ACHN (cell line): ENCODE results near the gene OR6J1.
"Not testable (repeated sequence)": the region's sequence is repeated elsewhere in the genome, so short reads cannot be mapped to it uniquely, and the experiment has no call there.

ENCODE experiments used
- DNase-seq: peaks from one replicate; pipeline ENCODE4 v3.0.0-alpha.2; 2015
- in situ Hi-C: cut with HindIII; loops from 2 replicates; pipeline ENCODE4 v1.10.0; 2017; ENCODE audit warnings: low sequenced_read_pairs, low pct_ligation_motif_present, low pct_unique_long_range_greater_than_20kb

OR6J1 gene

GRCh38 chr14:22644305-22644635 is at the start of gene OR6J1:
Gene OR6J1, minus strand, starts transcription at chr14:22644352. Its CDS starts 9,541 bp downstream, at chr14:22634811.
- DNase-seq, result no peak
- in situ Hi-C loops, result no loop called here

GRCh38 chr14:22692194-22692593 is 48.0 kb upstream of the OR6J1 start:
- in situ Hi-C loops, result no loop called here

GRCh38 chr14:22691171-22691570 is 47.0 kb upstream of the OR6J1 start:
- in situ Hi-C loops, result no loop called here
- DNase-seq, result no peak

More at GRCh38 chr14:22692194-22692593, 48.0 kb upstream of the OR6J1 start:
- DNase-seq, result no peak

DNA sequence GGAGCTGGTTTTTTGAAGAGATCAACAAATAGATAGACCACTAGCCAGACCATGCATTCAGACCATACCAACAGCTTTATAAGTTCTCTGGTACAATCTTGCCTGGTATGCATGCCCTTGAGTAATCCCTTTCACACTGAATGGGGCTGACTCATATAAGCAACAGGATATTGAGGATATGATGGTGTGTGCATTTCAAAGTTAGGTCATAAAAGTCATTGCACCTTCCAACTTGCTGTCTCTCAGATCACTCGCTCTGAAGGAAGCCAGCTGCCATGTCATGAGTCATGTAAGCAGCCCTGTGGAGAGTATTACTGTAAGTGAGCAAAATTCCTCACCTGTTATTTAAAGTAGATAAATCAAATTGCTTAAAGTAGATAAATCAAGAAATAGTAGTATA is 45.0 kb upstream of the OR6J1 start:
- in situ Hi-C loops, result no loop called here

GRCh38 chr14:22687969-22688368 is 43.8 kb upstream of the OR6J1 start:
- DNase-seq, in situ Hi-C loops: not testable (repeated sequence)

More for the DNA sequence above, 45.0 kb upstream of the OR6J1 start:
- peak; percentile 45 for DNase-seq

GRCh38 chr14:22686176-22686611 is 42.0 kb upstream of the OR6J1 start:
- in situ Hi-C loops, DNase-seq: not testable (repeated sequence)

DNA sequence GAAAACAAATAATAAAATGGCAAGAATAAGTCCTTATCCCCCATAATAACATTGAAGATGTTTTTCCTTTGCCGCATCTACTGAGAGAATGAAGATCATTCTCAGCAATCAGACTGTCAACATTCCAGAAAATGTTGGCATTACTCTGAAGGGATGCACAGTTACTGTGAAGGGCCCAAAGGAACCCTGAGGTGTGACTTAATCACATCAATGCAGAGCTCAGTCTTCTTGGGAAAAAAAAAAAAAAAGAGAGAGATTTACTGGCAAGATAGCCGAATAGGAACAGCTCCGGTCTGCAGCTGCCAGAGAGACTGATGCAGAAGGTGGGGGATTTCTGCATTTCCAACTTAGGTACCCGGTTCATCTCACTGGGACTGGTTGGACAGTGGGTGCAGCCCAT is 41.3 kb upstream of the OR6J1 start:
- DNase-seq, result no peak
- in situ Hi-C loops, result no loop called here

DNA sequence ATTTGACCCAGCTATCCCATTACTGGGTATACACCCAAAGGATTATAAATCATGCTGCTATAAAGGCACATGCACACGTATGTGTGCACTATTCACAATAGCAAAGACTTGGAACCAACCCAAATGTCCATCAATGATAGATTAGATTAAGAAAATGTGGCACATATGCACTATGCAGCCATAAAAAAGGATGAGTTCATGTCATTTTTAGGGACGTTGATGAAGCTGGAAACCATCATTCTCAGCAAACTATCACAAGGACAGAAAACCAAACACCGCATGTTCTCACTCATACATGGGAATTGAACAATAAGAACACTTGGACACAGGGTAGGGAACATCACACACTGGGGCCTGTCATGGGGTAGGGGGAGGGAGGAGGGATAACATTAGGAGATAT is 39.3 kb upstream of the OR6J1 start:
- in situ Hi-C loops, DNase-seq: not testable (repeated sequence)

GRCh38 chr14:22678221-22678620 is 34.1 kb upstream of the OR6J1 start:
- DNase-seq, result no peak
- in situ Hi-C loops, result no loop called here

DNA sequence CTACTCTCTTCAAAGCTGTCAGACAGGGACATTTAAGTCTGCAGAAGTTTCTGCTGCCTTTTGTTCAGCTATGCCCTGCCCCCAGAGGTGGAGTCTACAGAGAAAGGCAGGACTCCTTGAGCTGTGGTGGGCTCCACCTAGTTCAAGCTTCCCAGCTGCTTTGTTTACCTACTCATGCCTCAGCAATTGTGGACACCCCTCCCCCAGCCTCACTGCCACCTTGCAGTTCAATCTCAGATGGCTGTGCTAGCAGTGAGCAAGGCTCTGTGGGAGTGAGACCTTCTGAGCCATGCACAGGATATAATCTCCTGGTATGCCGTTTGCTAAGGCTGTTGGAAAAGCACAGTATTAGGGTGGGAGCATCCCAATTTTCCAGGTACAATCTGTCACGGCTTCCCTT is 33.4 kb upstream of the OR6J1 start:
- DNase-seq, in situ Hi-C loops: not testable (repeated sequence)

GRCh38 chr14:22671622-22672021 is 27.5 kb upstream of the OR6J1 start:
- DNase-seq, result no peak
- in situ Hi-C loops, result no loop called here

DNA sequence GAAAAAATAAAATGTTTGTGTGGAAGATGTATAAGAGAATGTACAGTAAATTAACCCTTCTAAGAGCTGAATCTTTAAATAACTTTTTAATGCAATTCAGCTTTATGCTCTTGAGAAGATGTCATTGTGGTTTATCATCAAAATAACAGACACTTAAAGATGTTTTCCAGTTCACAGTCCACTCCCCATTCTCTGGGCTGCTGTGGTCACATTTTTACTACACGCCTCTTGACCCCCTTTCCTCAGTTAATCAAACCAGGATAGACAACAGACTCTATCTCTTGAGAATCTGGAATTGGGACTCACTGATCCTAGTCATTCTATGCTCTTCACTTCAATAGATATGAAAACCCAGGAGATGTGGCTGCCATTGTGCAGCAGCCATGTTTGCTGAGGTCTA is 24.7 kb upstream of the OR6J1 start:
- no peak for DNase-seq
- in situ Hi-C loops, result no loop called here

DNA sequence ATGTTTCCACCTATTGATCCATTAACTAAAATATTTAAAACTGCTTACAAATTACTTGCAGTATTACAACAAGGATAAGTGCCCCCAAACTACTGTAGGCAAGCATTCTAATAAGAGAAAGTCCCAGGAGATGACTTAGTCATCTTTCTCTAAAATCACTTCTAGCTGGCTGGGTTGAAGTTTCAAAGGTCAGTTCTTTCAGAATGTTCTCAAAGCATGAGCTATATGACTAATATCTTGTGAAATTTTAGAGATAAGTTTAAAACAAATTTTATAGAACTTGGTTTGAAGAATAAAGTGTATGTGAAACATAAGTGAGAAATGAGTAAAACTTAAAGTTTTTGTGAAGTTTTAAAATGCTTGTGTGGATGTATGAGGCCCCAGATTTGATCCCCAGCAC is 24.3 kb upstream of the OR6J1 start:
- in situ Hi-C loops, result no loop called here

DNA sequence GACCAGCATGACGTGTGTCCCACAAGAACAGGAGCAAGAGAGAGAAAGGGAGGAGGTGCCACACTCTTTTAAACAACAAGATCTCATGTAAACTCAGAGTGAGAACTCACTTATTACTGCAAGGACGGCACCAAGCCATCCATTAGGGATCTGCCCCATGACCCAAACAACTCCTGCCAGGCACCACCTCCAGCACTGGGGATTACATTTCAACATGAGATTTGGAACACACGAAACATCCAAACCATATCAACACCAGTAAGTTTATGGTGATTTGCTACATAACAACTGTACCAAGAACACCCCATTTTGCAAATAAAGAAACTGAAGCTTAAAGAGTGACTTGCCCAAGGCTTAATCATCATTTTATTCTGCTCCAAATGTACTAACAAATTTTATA is 23.7 kb upstream of the OR6J1 start:
- in situ Hi-C loops, result no loop called here
- no peak for DNase-seq

More for the DNA sequence above, 24.3 kb upstream of the OR6J1 start:
- no peak for DNase-seq

DNA sequence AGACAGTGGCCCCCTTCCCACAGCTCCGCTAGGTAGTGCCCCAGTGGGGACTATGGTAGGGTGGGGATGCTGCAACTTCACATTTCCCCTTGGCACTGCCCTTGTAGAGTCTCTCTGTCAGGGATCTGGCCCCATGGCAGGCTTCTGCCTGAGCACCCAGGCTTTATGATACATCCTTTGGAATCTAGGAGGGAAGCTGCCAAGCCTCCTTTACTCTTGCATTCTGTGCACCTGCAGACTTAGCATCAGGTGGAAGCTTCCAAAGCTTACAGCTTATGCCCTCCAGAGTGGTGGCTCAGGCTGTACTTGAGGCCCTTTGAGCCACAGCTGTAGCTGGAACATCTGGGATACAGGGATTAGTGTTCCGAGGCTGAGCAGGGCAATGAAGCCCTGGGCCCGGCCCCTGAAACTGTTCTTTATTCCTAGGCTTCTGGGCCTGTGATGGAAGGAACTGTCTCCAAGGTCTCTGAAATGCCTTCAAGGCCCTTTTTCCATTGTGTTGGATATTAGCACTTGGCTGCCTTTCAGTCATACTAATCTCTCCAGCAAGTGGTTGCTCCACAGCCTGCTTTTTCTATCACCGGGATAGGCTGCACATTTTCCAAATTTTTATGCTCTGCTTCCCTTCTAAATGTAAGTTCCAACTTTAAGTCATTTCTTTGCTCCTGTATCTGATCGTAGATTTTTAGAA is 22.2 kb upstream of the OR6J1 start:
- in situ Hi-C loops, result no loop called here
- no peak for DNase-seq

GRCh38 chr14:22664261-22664660 is 20.1 kb upstream of the OR6J1 start:
- no peak for DNase-seq
- in situ Hi-C loops, result no loop called here

- in situ Hi-C loops, result no loop called here
- no peak for DNase-seq
Observed at GRCh38 chr14:22660654-22661053, 16.5 kb upstream of the OR6J1 start.

- in situ Hi-C loops, result no loop called here
Observed at GRCh38 chr14:22658946-22659345, 14.8 kb upstream of the OR6J1 start.

GRCh38 chr14:22657861-22658260 is 13.7 kb upstream of the OR6J1 start:
- in situ Hi-C loops, result no loop called here
- peak; percentile 41 for DNase-seq

More at GRCh38 chr14:22658946-22659345, 14.8 kb upstream of the OR6J1 start:
- DNase-seq, result no peak

- in situ Hi-C loops, result no loop called here
- DNase-seq, result peak; percentile 35
Observed at GRCh38 chr14:22656945-22657731, 13.0 kb upstream of the OR6J1 start.
